GM12801 (cell line): ENCODE measurements around the gene TMPRSS3.

ENCODE experiments used
- TF ChIP-seq, protein P1 (sequence below): IDR thresholded peaks from one replicate; pipeline ENCODE4 v1.5.1; 2011; ENCODE audit warnings: control low read depth; ENCODE audit not compliant: insufficient read length; ENCODE audit errors: extremely low read depth

TMPRSS3 gene

DNA sequence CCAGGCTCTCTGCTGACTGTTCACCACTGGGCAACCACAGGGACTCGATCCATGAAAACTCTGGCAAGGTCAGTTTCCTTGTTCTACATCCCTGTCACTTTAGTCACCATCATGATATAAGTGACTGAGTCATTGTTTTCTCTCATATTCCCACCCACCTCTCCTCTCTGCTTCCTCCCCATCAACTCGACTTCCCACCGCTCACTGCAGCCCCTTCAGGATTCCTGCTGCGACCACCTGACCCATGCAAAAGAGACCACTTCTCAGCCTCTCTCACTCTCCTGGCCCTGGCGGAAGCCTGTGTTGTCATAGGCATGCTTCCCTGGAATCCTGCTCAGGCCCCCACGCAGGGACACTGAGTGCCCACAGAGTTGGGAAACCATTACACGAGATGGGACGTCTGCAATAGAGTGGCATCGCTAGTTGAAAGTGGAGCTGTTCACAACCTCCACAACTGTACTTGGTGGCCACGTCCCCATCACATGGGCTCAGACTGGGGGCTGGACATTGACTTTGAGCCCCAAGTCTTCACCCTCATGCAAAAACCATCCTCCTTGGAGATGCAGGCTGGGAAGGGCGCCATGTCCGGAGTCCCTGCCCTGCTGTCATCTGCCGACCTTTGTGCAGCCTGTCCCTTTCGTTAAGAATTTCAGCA, 43.3 kb downstream of the TMPRSS3 start:
- TF ChIP-seq, protein P1, sequence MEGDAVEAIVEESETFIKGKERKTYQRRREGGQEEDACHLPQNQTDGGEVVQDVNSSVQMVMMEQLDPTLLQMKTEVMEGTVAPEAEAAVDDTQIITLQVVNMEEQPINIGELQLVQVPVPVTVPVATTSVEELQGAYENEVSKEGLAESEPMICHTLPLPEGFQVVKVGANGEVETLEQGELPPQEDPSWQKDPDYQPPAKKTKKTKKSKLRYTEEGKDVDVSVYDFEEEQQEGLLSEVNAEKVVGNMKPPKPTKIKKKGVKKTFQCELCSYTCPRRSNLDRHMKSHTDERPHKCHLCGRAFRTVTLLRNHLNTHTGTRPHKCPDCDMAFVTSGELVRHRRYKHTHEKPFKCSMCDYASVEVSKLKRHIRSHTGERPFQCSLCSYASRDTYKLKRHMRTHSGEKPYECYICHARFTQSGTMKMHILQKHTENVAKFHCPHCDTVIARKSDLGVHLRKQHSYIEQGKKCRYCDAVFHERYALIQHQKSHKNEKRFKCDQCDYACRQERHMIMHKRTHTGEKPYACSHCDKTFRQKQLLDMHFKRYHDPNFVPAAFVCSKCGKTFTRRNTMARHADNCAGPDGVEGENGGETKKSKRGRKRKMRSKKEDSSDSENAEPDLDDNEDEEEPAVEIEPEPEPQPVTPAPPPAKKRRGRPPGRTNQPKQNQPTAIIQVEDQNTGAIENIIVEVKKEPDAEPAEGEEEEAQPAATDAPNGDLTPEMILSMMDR = no peak

DNA sequence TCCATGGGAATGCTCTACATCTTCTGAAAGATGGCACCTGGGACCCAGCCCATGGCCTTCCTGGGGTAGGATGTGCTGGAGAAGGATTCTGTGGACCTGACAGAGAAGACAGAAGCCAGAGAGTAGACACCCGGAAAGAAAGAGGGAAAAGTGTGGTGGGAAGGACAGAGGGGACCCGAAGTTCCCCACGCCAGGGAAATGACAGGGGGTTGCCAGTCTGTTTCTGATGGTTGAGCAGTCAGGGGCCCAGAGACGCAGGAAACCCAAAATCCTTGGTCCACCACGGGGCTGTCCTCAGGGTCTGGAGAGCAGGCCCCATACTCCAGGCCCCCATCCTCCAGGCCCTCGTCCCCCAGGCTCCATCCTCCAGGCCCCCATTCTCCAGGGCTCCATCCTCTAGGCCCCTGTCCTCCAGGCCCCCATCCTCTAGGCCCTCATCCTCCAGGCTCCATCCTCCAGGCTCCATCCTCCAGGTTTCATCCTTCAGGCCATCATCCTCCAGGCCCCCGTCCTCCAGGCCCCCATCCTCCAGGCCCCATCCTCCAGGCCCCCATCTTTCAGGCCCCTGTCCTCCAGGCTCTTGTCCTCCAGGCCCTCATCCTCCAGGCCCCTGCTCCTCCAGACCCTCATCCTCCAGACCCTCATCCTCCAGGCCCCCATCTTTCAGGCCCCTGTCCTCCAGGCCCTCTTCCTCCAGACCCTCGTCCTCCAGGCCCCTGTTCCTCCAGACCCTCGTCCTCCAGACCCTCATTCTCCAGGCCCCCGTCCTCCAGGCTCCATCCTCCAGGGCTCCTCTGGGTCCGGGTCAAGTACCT, 44.0 kb downstream of the TMPRSS3 start:
- TF ChIP-seq, protein P1 = no peak

DNA sequence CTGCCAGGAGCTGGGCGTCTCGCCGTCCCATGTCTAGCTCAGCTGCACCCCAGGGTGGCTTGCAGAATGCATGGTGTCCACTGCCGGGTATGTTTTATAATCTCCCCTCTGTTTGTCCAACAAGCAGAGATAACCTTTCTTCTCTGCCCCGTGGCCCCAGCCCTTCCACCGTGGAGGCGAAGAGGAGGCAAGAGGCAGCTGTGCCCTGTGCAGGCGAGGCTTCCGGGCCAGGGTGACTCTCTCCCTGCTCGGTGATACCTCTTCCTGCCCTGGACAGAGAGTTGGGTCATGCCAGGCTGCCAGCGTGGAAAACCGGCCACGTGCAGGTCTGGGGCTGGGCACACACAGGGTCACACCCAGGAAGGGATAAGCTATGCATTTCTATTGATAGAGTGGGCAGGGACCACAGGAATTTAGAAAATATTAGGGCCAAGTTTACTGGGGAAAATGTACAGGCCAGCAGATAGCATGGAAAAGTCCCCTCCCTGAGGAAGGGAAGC, 44.9 kb downstream of the TMPRSS3 start, which contains the start of gene TFF2:
TSS of gene TFF2 (minus strand) at position 68 of the 500 bp plus-strand sequence. CDS start at position 31, 37 bp downstream.
- TF ChIP-seq, protein P1 = no peak

DNA sequence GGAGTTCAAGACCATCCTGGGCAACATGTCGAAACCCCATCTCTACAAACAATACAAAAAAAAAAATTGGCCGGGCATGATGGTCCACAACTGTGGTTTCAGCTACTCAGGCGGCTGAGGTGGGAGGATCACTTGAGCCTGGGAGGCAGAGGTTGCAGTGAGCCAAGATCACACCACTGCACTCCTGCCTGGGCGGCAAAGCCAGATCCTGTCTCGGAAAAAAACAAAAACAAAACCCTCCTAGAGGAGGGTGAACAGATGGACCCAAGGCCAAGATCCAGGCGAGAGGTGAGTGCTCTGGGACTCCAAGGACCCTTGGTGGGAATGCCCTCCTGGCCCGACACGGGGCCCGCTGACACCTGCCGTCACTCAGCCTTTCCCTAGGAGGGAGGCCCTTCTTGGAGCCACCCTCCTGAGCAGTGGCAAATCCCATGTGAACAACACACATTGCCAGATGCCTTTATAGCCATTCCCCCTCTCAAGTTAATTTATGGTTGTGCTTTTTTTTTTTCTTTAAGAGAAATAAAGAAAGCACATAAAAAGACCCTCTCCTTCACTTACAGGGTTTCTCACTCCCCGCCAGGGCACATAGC, 45.4 kb downstream of the TMPRSS3 start:
- TF ChIP-seq, protein P1 = no peak

DNA sequence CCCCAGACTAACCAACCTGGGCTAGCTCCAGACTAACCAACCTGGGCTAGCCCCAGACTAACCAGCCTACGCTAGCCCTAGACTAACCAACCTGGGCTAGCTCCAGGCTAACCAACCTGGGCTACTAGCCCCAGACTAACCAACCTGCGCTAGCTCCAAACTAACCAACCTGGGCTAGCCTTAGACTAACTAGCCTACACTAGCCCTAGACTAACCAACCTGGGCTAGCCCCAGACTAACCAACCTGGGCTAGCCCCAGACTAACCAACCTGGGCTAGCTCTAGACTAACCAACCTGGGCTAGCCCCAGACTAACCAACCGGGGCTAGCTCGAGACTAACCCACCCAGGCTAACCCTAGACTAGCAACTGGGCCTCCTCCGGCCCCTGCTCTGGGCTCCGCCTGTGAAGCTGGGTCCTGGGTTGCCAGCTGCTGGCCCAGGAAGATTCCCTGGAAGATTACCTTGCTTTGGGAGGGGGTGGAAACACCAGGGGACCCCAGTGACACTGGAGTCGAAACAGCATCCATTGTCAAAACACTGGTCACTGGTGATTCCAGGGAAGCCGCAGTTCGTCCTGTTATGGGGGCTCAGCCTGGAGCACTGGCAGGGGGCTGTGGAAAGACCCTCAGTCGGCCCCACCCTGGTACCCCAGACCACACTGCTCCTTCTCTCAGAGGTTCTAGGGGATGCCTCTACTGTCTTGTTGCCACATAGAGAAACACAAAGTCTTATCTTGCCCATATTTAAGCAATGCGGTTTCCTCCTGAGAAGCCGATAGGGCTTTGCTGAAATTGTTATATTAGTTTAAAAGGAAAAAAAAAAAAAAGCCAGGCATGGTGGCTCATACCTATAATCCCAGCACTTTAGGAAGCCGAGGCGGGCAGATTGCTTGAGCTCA, 46.2 kb downstream of the TMPRSS3 start:
- TF ChIP-seq, protein P1 = no peak

DNA sequence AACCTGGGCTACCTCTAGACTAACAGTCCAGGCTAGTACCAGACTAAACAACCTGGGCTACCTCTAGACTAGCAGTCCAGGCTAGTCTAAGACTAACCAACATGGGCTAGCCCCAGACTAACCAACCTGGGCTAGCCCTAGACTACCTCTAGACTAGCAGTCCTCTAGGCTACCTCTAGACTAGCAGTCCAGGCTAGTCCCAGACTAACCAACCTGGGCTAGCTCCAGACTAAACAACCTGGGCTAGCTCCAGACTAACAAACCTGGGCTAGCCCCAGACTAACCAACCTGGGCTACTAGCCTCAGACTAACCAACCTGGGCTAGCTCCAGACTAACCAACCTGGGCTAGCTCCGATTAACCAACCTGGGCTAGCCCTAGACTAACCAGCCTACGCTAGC, 47.1 kb downstream of the TMPRSS3 start:
- TF ChIP-seq, protein P1 = no peak
